Nephron progenitor cell (in vitro differentiated cells): ENCODE measurements around the gene CAMTA1.
A peak's percentile ranks its signal among the peaks of the same experiment; 100 is the strongest.
"Not testable (repeated sequence)": the region's sequence is repeated elsewhere in the genome, so short reads cannot be mapped to it uniquely, and the experiment has no call there.

Experiments
- DNase-seq: peaks from one replicate; pipeline ENCODE4 v3.0.0; 2021
- H3K27ac Mint-ChIP-seq: 2 replicates; pipeline ENCODE4 v1.8.0; 2021; ENCODE audit warnings: mild to moderate bottlenecking, moderate library complexity, mixed read lengths
- H3K27me3 Mint-ChIP-seq: 2 replicates; pipeline ENCODE4 v1.8.0; 2021; ENCODE audit warnings: mild to moderate bottlenecking, low read depth, mixed read lengths; ENCODE audit not compliant: poor library complexity
- H3K36me3 Mint-ChIP-seq: 2 replicates; pipeline ENCODE4 v1.8.0; 2021; ENCODE audit warnings: low read depth, mixed read lengths
- H3K4me1 Mint-ChIP-seq: 2 replicates; pipeline ENCODE4 v1.8.0; 2021; ENCODE audit warnings: mixed read lengths
- H3K4me3 Mint-ChIP-seq: 2 replicates; pipeline ENCODE4 v1.8.0; 2021; ENCODE audit warnings: mild to moderate bottlenecking, moderate library complexity, mixed read lengths
- H3K9me3 Mint-ChIP-seq: 2 replicates; pipeline ENCODE4 v1.8.0; 2021; ENCODE audit warnings: mild to moderate bottlenecking, moderate library complexity, mixed read lengths
- CTCF ChIP-seq: fragments of 200-600 bp; sonication (generic); IDR thresholded peaks from 2 replicates; pipeline ENCODE4 v1.5.0; 2021; ENCODE audit warnings: antibody characterized with exemption

The CAMTA1 gene

GRCh38 chr1:6785318-6785727, at the start of gene CAMTA1:
TSS of gene CAMTA1 (plus strand) at chr1:6785454. CDS start at chr1:6785531, 77 bp downstream.
- Mint-ChIP-seq H3K4me3 (peak within 1 kb of the TSS; percentile 97), H3K4me1 (peaks cover 52% of the 10 kb centered on the region), H3K27me3 (no peaks in the 10 kb centered on the region), H3K27ac (peak within 1 kb of the TSS; percentile 98), H3K36me3 (peaks cover 25% of the 10 kb centered on the region), H3K9me3 (no peaks in the 10 kb centered on the region)
- no peak for TF ChIP-seq CTCF
- DNase-seq: no peak

DNA sequence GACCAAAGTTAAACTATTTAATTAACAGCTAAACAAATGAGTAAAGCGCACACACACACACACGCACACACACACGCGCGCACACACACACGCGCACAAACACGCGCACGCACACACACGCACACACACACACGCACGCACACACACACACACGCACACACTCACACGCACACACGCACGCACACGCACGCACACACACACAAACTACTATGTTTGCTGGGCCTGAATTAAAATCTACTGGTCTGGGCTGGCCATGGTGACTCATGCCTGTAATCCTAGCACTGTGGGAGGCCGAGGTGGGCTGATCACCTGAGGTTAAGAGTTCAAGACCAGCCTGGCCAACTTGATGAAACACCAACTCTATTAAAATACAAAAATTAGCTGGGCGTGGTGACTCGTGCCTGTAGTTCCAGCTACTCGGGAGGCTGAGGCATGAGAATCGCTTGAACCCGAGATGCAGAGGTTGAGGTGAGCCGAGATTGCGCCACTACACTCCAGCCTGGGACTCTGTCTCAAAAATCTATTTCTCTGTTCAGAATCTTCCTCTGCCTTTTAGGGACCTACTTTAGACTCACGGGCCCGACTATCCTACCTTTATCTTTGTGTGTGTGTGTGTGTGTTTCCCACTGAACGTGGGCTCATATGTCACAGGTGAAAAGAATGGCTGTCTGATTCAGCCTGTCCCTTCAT, 46.1 kb upstream of the CAMTA1 start:
- Mint-ChIP-seq H3K4me3 (no peak overlapping the region), H3K9me3 (peaks cover 4% of the 10 kb centered on the region), H3K36me3 (no peaks in the 10 kb centered on the region), H3K27me3 (peaks cover 19% of the 10 kb centered on the region), H3K27ac (peak overlapping the region; percentile 64), H3K4me1 (peaks cover 17% of the 10 kb centered on the region)
- no peak for DNase-seq
- no peak for TF ChIP-seq CTCF

DNA sequence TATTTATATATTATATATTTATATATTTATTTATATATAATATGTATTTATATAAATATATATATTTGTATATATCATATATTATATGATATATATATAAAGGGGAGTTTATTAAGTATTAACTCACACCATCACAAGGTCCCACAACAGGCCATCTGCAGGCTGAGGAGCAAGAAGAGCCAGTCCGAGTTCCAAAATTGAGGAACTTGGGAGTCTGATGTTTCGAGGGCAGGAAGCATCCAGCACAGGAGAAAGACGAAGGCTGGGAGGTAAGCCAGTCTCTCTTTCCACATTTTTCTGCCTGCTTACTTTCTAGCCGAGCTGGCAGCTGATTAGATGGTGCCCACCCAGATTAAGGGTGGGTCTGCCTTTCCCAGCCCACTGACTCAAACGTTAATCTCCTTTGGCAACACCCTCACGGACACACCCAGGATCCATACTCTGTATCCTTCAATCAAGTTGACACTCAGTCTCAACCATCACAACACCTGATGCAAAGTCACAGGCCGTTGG, 42.5 kb upstream of the CAMTA1 start:
- H3K27me3 Mint-ChIP-seq: peaks cover 15% of the 10 kb centered on the region
- not testable (repeated sequence) for H3K4me3 Mint-ChIP-seq, H3K4me1 Mint-ChIP-seq, H3K27ac Mint-ChIP-seq, DNase-seq, H3K9me3 Mint-ChIP-seq, H3K36me3 Mint-ChIP-seq

DNA sequence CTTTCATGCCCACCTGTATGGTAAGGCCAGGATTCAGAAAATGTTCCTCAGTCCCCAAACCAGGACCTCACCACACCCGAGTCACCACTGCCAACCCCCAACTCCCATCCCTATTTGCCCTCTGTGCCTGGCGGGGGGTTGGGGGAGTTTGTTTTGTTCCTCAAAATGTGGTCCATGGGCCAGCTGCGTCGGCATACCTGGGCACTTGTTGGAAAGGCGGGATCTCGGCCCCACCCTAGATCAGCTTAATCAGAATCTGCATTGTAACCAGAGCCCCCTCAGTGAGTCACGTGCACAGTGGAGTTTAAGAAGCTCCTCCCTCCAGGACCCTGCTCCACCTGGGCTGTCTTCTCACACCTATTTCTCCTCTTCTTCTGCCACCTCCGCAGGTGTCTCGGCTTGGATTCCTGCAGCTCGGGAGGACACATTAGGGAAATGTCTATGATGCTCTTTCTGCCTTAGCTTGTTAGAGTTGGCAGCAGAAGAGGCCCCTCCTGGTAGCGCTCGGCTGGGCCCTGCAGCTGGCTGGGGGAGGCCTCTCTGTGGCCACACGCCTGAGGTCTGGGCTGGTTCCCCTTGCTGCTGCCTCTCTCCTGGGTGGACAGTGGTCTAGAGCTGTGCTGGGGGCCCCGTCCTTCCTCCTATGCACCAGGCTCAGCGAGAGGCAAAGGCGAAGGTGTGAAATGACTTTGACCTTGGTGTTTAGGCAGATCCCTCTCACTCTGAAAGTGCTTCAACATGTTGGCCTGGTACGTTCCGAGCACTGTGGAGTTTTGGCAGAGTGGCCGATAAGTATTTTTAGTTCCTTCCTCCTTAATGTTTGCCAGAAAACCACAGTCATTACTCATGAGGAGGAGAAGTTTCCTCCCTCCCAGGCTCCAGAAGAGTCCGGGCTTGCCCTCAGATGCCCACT, 41.8 kb upstream of the CAMTA1 start:
- Mint-ChIP-seq H3K27ac (peak overlapping the region; percentile 75), H3K4me1 (peaks cover 5% of the 10 kb centered on the region), H3K4me3 (no peak overlapping the region)

DNA sequence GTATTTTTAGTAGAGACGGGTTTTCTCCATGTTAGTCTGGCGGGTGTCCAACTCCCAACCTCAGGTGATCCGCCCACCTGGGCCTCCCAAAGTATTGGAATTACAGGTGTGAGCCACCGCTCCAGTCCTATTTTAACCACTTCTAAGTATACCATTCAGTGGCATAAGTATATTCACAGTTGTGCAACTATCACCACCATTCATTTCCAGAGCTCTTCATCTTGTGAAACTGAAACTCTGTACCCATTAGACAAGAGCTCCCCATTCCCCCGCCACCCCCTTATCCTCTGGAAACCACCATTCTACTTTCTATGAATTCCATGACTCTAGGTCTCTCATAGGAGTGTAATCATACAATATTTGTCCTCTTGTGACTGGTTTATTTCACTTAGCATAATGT, 40.2 kb upstream of the CAMTA1 start:
- Mint-ChIP-seq H3K9me3 (peaks cover 12% of the 10 kb centered on the region), H3K4me3 (no peak overlapping the region), H3K27ac (no peak overlapping the region), H3K4me1 (peaks cover 5% of the 10 kb centered on the region), H3K27me3 (peaks cover 32% of the 10 kb centered on the region), H3K36me3 (no peaks in the 10 kb centered on the region)
- DNase-seq: no peak
- no peak for TF ChIP-seq CTCF

More for the DNA sequence above, 41.8 kb upstream of the CAMTA1 start:
- Mint-ChIP-seq H3K9me3 (peaks cover 4% of the 10 kb centered on the region), H3K36me3 (no peaks in the 10 kb centered on the region), H3K27me3 (peaks cover 19% of the 10 kb centered on the region)
- no peak for TF ChIP-seq CTCF
- peak; percentile 14 for DNase-seq

- Mint-ChIP-seq H3K27ac (no peak overlapping the region), H3K27me3 (peaks cover 39% of the 10 kb centered on the region), H3K4me3 (no peak overlapping the region), H3K36me3 (no peaks in the 10 kb centered on the region), H3K4me1 (peaks cover 12% of the 10 kb centered on the region), H3K9me3 (peaks cover 8% of the 10 kb centered on the region)
- no peak for TF ChIP-seq CTCF
- DNase-seq: no peak
Measured at GRCh38 chr1:6747674-6748073, 37.6 kb upstream of the CAMTA1 start.
